NCI-H1694 (cell line): ENCODE results near the gene TSPO2.
"Not testable (repeated sequence)": the region's sequence is repeated elsewhere in the genome, so short reads cannot be mapped to it uniquely, and the experiment has no call there.

Experiments
- DNase-seq: peaks from one replicate; lab custom pipeline; 2025; lab: John Stamatoyannopoulos, UW

Gene TSPO2

GRCh38 chr6:41042226-41043055, at the start of gene TSPO2:
Gene TSPO2 (plus strand): TSS chr6:41042467. CDS start chr6:41042986, 519 bp downstream.
- DNase-seq: no peak

- DNase-seq: no peak
Measured at GRCh38 chr6:40992746-40993145, 49.5 kb upstream of the TSPO2 start.

GRCh38 chr6:40996591-40997233, 45.6 kb upstream of the TSPO2 start:
- DNase-seq: no peak

GRCh38 chr6:40997234-40997957, 44.9 kb upstream of the TSPO2 start:
- DNase-seq: no peak

- no peak for DNase-seq
Measured at GRCh38 chr6:40998661-40999060, 43.6 kb upstream of the TSPO2 start.

- DNase-seq: no peak
Measured at GRCh38 chr6:40999569-40999968, 42.7 kb upstream of the TSPO2 start.

- DNase-seq: no peak
Measured at GRCh38 chr6:41000248-41000647, 42.0 kb upstream of the TSPO2 start.

- no peak for DNase-seq
Measured at GRCh38 chr6:41002168-41002567, 40.1 kb upstream of the TSPO2 start.

GRCh38 chr6:41006217-41006616, 36.0 kb upstream of the TSPO2 start:
- DNase-seq: peak; percentile 49

GRCh38 chr6:41006980-41007379, 35.3 kb upstream of the TSPO2 start:
- DNase-seq: not testable (repeated sequence)

- no peak for DNase-seq
Measured at GRCh38 chr6:41008011-41008410, 34.3 kb upstream of the TSPO2 start.

- no peak for DNase-seq
Measured at GRCh38 chr6:41009669-41010068, 32.6 kb upstream of the TSPO2 start.

- no peak for DNase-seq
Measured at GRCh38 chr6:41011673-41012072, 30.6 kb upstream of the TSPO2 start.

- DNase-seq: no peak
Measured at GRCh38 chr6:41013466-41014153, 28.7 kb upstream of the TSPO2 start.

- no peak for DNase-seq
Measured at GRCh38 chr6:41014780-41015179, 27.5 kb upstream of the TSPO2 start.

GRCh38 chr6:41015860-41016259, 26.4 kb upstream of the TSPO2 start:
- not testable (repeated sequence) for DNase-seq

- no peak for DNase-seq
Measured at GRCh38 chr6:41017663-41018062, 24.6 kb upstream of the TSPO2 start.

GRCh38 chr6:41021832-41022231, 20.4 kb upstream of the TSPO2 start:
- DNase-seq: no peak

GRCh38 chr6:41022294-41022693, 20.0 kb upstream of the TSPO2 start:
- DNase-seq: no peak

- DNase-seq: no peak
Measured at GRCh38 chr6:41023114-41023513, 19.2 kb upstream of the TSPO2 start.

GRCh38 chr6:41025966-41026530, 16.2 kb upstream of the TSPO2 start:
- DNase-seq: no peak

- no peak for DNase-seq
Measured at GRCh38 chr6:41027241-41027640, 15.0 kb upstream of the TSPO2 start.
